K562 (cell line): ENCODE data around the gene EIPR1. TPM values are rescaled to one million over a fixed set of nuclear protein-coding genes. Genes with fewer than 3 reads are reported as not detected.

Source experiments
- ATAC-seq: fragments of 200-7000 bp; cut with Tn5 transposase; 3 replicates; pipeline ENCODE4 v1.9.1; 2020; ENCODE audit warnings: moderate library complexity
- BruUV-seq: library from RNA; stranded (reverse); fragments of 400-500 nt; replicated peaks from 2 replicates; lab custom pipeline; 2021; lab: Mats Ljungman, UMichigan
- CTCF ChIA-PET: fragments of 300-600 bp; formaldehyde crosslinking; extraction: SDS; loops from one replicate; lab custom pipeline; 2021; ENCODE audit warnings: low intra/inter-chr PET ratio; lab: Yijun Ruan, JAX
- POLR2A ChIA-PET: fragments of 300-600, 350-650 bp; sonication (Branson Sonifier 250); formaldehyde crosslinking; extraction: SDS; loops from one replicate; lab custom pipeline; 2021; ENCODE audit warnings: antibody characterized with exemption, inconsistent platforms; lab: Yijun Ruan, JAX
- DNase-seq, 4 experiments: peaks; one replicate each; pipeline versions ENCODE4 v3.0.0 to v3.0.0-alpha.2; 2011 to 2018; ENCODE audit warnings: low spot score in 3 of 4, mixed read lengths in 3 of 4; ENCODE audit errors: extremely low read depth in 1 of 4
- FAIRE-seq: peaks from 2 replicates; lab custom pipeline; 2011; peaks lifted over from hg19 to GRCh38; lab: Jason Lieb, UNC
- H2AFZ ChIP-seq: 2 replicates; pipeline ENCODE4 v1.6.0; 2011; ENCODE audit warnings: low read depth, low read length, control low read depth, inconsistent platforms
- H3K27ac ChIP-seq: fragments of 200-600 bp; 3 replicates; pipeline ENCODE4 v1.8.0; 2011; ENCODE audit warnings: low read depth, mild to moderate bottlenecking, control low read depth, inconsistent platforms, low read length, moderate library complexity, mixed read lengths; ENCODE audit errors: extremely low read depth
- H3K27me3 ChIP-seq, 2 experiments: fragments of 300-600 bp in 1 of 2; 2 replicates in 1 of 2; 3 replicates in 1 of 2; pipeline versions ENCODE4 v1.6.0 to v1.8.0; 2011; ENCODE audit warnings: inconsistent platforms in 2 of 2, low read length in 2 of 2, mild to moderate bottlenecking in 1 of 2, mixed read lengths in 1 of 2, moderate library complexity in 1 of 2; ENCODE audit not compliant: control insufficient read depth in 2 of 2, insufficient read depth in 2 of 2
- H3K36me3 ChIP-seq: fragments of 300-600 bp; 3 replicates; pipeline ENCODE4 v1.8.0; 2011; ENCODE audit warnings: mild to moderate bottlenecking, low read length, inconsistent platforms; ENCODE audit not compliant: control insufficient read depth, insufficient read depth
- H3K4me1 ChIP-seq, 2 experiments: fragments of 200-600 bp in 1 of 2; replicated peaks in 1 of 2; 2 replicates in 1 of 2; 3 replicates in 1 of 2; pipeline versions ENCODE4 v1.5.1 to v1.8.0; 2011; ENCODE audit warnings: inconsistent platforms in 2 of 2, low read length in 2 of 2, mild to moderate bottlenecking in 1 of 2, mixed read lengths in 1 of 2, moderate library complexity in 1 of 2; ENCODE audit not compliant: control insufficient read depth in 2 of 2, insufficient read depth in 2 of 2
- H3K4me2 ChIP-seq: 2 replicates; pipeline ENCODE4 v1.6.1; 2011; ENCODE audit warnings: low read length, control low read depth, inconsistent platforms, mixed read lengths; ENCODE audit not compliant: insufficient read depth
- H3K4me3 ChIP-seq: fragments of 200-600 bp; sonication (generic), shearing (Covaris generic); 2 replicates; pipeline ENCODE4 v1.5.1; 2016; ENCODE audit warnings: control low read depth, inconsistent platforms
- H3K79me2 ChIP-seq: fragments of 200-600 bp; 3 replicates; pipeline ENCODE4 v1.8.0; 2011; ENCODE audit warnings: low read length, inconsistent platforms; ENCODE audit not compliant: control insufficient read depth, insufficient read depth
- H3K9ac ChIP-seq, 2 experiments: 2 replicates each; pipeline versions ENCODE4 v1.6.0 to v1.6.1; 2011; ENCODE audit warnings: low read depth in 2 of 2, low read length in 2 of 2, control low read depth in 1 of 2, inconsistent platforms in 1 of 2, mild to moderate bottlenecking in 1 of 2, mixed read lengths in 1 of 2; ENCODE audit not compliant: insufficient read depth in 1 of 2
- H3K9me1 ChIP-seq: one replicate; pipeline ENCODE4 v1.6.0; 2011; ENCODE audit warnings: inconsistent platforms, mild to moderate bottlenecking, low read length, moderate library complexity; ENCODE audit not compliant: control insufficient read depth, insufficient read depth
- H3K9me3 ChIP-seq: replicated peaks from 2 replicates; pipeline ENCODE4 v1.5.1; 2011; ENCODE audit warnings: low read depth, low read length, inconsistent platforms; ENCODE audit not compliant: control insufficient read depth, insufficient read depth
- H4K20me1 ChIP-seq: replicated peaks from 2 replicates; pipeline ENCODE4 v1.6.1; 2011; ENCODE audit warnings: low read length, inconsistent platforms, mixed read lengths; ENCODE audit not compliant: control insufficient read depth, insufficient read depth
- ASH1L ChIP-seq: fragments of 450-650 bp; IDR thresholded peaks from 2 replicates; pipeline ENCODE4 v1.6.1; 2018; ENCODE audit warnings: borderline replicate concordance, mild to moderate bottlenecking, low read depth; ENCODE audit not compliant: partially characterized antibody
- BHLHE40 ChIP-seq: IDR thresholded peaks from 2 replicates; pipeline ENCODE4 v1.6.1; 2011; ENCODE audit warnings: low read length, improper control_type of control experiment
- CREB3 ChIP-seq: fragments of 450-650 bp; conservative IDR thresholded peaks from 2 replicates; pipeline ENCODE4 v1.6.1; 2016; ENCODE audit warnings: missing genetic modification characterization, low read depth, mild to moderate bottlenecking, missing compliant biosample characterization, moderate library complexity
- DNMT1 ChIP-seq: fragments of 450-650 bp; IDR thresholded peaks from 2 replicates; pipeline ENCODE4 v1.6.1; 2016; ENCODE audit warnings: antibody characterized with exemption, mild to moderate bottlenecking
- KAT2B ChIP-seq: IDR thresholded peaks from one replicate; pipeline ENCODE4 v1.6.1; 2012; ENCODE audit warnings: low read depth, mild to moderate bottlenecking, control low read depth, inconsistent platforms, low read length, moderate library complexity
- KLF10 ChIP-seq: fragments of 250-450 bp; sonication (Bioruptor Pico); IDR thresholded peaks from 2 replicates; pipeline ENCODE4 v1.6.1; 2021; ENCODE audit warnings: matching md5 sums
- MAX ChIP-seq: sonication (generic); formaldehyde crosslinking; IDR thresholded peaks from 2 replicates; pipeline ENCODE4 v1.9.0; 2022; ENCODE audit warnings: mild to moderate bottlenecking, missing genetic modification reagents
- NFATC3 ChIP-seq: fragments of 450-650 bp; IDR thresholded peaks from 2 replicates; pipeline ENCODE4 v1.6.1; 2017; ENCODE audit warnings: mild to moderate bottlenecking
- NONO ChIP-seq, 2 experiments: fragments of 200-400 bp in 1 of 2; fragments of 450-650 bp in 1 of 2; formaldehyde crosslinking in 1 of 2; IDR thresholded peaks; 2 replicates each; pipeline ENCODE4 v1.6.1; 2017; ENCODE audit warnings: low read depth in 2 of 2, mild to moderate bottlenecking in 2 of 2, moderate library complexity in 2 of 2, low read length in 1 of 2
- PHB ChIP-seq: fragments of 250-450 bp; sonication (Bioruptor Pico); IDR thresholded peaks from 2 replicates; pipeline ENCODE4 v1.5.0; 2021
- PREB ChIP-seq: sonication (generic); formaldehyde crosslinking; IDR thresholded peaks from 2 replicates; pipeline ENCODE4 v1.8.1; 2023; ENCODE audit warnings: mild to moderate bottlenecking, missing genetic modification reagents
- SIN3A ChIP-seq, 2 experiments: fragments of 150-350 bp in 1 of 2; IDR thresholded peaks; 2 replicates each; pipeline ENCODE4 v1.6.1; 2011 to 2016; ENCODE audit warnings: borderline replicate concordance in 2 of 2, low read depth in 2 of 2, low read length in 2 of 2, mild to moderate bottlenecking in 2 of 2, moderate library complexity in 2 of 2; ENCODE audit not compliant: control insufficient read depth in 1 of 2
- SIRT6 ChIP-seq: IDR thresholded peaks from one replicate; pipeline ENCODE4 v1.6.1; 2012; ENCODE audit warnings: low read depth, mild to moderate bottlenecking, control low read depth, inconsistent platforms, low read length, moderate library complexity
- SMAD1 ChIP-seq: fragments of 150-350 bp; IDR thresholded peaks from 2 replicates; pipeline ENCODE4 v1.6.1; 2014; ENCODE audit warnings: low read length, low read depth; ENCODE audit not compliant: partially characterized antibody
- SP2 ChIP-seq: IDR thresholded peaks from 2 replicates; pipeline ENCODE4 v1.6.1; 2011; ENCODE audit warnings: mild to moderate bottlenecking, low read depth, low read length, moderate library complexity; ENCODE audit not compliant: poor library complexity, severe bottlenecking; ENCODE audit errors: extremely low read depth
- THRAP3 ChIP-seq: fragments of 450-650 bp; IDR thresholded peaks from 2 replicates; pipeline ENCODE4 v1.6.1; 2016; ENCODE audit warnings: mild to moderate bottlenecking, inconsistent platforms, borderline replicate concordance
- ZBTB5 ChIP-seq: fragments of 450-650 bp; IDR thresholded peaks from 2 replicates; pipeline ENCODE4 v1.6.1; 2017; ENCODE audit warnings: antibody characterized with exemption
- ZBTB8A ChIP-seq: fragments of 450-650 bp; IDR thresholded peaks from 2 replicates; pipeline ENCODE4 v1.6.1; 2018; ENCODE audit warnings: mild to moderate bottlenecking, moderate library complexity; ENCODE audit not compliant: partially characterized antibody
- ZNF707 ChIP-seq: fragments of 250-450 bp; sonication (Bioruptor Pico); conservative IDR thresholded peaks from 2 replicates; pipeline ENCODE4 v1.8.0; 2022; ENCODE audit warnings: inconsistent platforms, mild to moderate bottlenecking, moderate library complexity
- WGBS: fragments of 100-300 bp; shearing (Covaris generic); methylation state at CpG from one replicate; pipeline ENCODE4 v1.1.6; 2016; ENCODE audit warnings: low coverage, mixed read lengths; ENCODE audit not compliant: insufficient coverage; ENCODE audit errors: missing lambda C conversion rate; 5-methylcytosine and 5-hydroxymethylcytosine counted together
- in situ Hi-C: fragments of 300-500 bp; cut with MboI; formaldehyde crosslinking; loops from 4 replicates; pipeline ENCODE4 v1.15.0; 2018; ENCODE audit warnings: inconsistent platforms, mixed read lengths
- intact Hi-C: fragments of 100-400 bp; cut with micrococcal nuclease; formaldehyde crosslinking; loops from 2 replicates; pipeline ENCODE4 v1.14.2; 2022
- polyA plus RNA-seq, 8 experiments: library from polyadenylated mRNA; depleted of rRNA in 4 of 8; stranded (reverse) in 5 of 8; unstranded in 3 of 8; fragments of >200 nt; fragmentation: Nextera tagmentation in 2 of 8; fragmentation: Illumina TruSeq in 1 of 8; extraction: Ambion mirVana in 2 of 8; extraction: Trizol in 1 of 8; gene quantifications; 2 replicates each; pipeline versions ENCODE4 v1.2.1 to v1.2.3, GENCODE V29; 2011 to 2014; ENCODE audit warnings: inconsistent platforms in 1 of 8, missing spikeins in 1 of 8
- total RNA-seq, 7 experiments: library from RNA; depleted of rRNA in 6 of 7; stranded (reverse); fragments of >200 nt in 6 of 7; fragmentation: Illumina TruSeq in 2 of 7; extraction: Trizol in 2 of 7; gene quantifications; 2 replicates each; pipeline versions ENCODE4 v1.2.1 to v1.2.3, GENCODE V29; 2011 to 2021; ENCODE audit warnings: low replicate concordance in 1 of 7

EIPR1 gene
- total and polyA plus RNA-seq, 9 of the 15 experiments (the other 6 are each of a cell fraction or from before 2014, with no cell fraction given) = 19.9 to 54.4 (median 35.9) TPM

- no peak for FAIRE-seq
- POLR2A ChIA-PET = no interaction called here
- 67% methylated on average over 11 of the region's 11 CpGs for WGBS
- peaks cover 58% of the 10 kb centered on the region for H3K36me3 ChIP-seq
- TF ChIP-seq THRAP3 (no peak), NONO (IDR thresholded peaks at IDR 0.05; ENCODE audit: low read depth in 2 of 2, low read length in 1 of 2) (no peak), PREB (no peak), SIN3A (IDR thresholded peaks at IDR 0.05; ENCODE audit: borderline replicate concordance in 2 of 2, control insufficient read depth in 1 of 2, low read depth in 2 of 2, low read length in 2 of 2) (no peak), KAT2B (no peak), ZBTB8A (no peak), NFATC3 (no peak), SIRT6 (no peak), PHB (no peak), SP2 (no peak), MAX (no peak), KLF10 (CRISPR knock-in tag) (no peak), ASH1L (no peak), ZNF707 (CRISPR knock-in tag) (no peak), DNMT1 (no peak), CREB3 (tag) (no peak), SMAD1 (no peak), BHLHE40 (no peak), ZBTB5 (no peak)
- TF ChIP-seq, all 486 proteins: peak for 0
- H3K9ac ChIP-seq = no peak overlapping the region
- H3K9me1 ChIP-seq = no peaks in the 10 kb centered on the region
- in situ Hi-C loops = no loop called here
- ATAC-seq (no peak), DNase-seq (no peak)
- H3K27me3 ChIP-seq = no peaks in the 10 kb centered on the region
- H3K79me2 ChIP-seq = no peaks in the 10 kb centered on the region; the same call in 2 of the 3 replicates
- BruUV-seq = no TSS peak
- no peaks in the 10 kb centered on the region; the same call in 1 of the 2 replicates for H4K20me1 ChIP-seq
- H3K27ac ChIP-seq = no peak overlapping the region
- CTCF ChIA-PET = no interaction called here
- H3K4me3 ChIP-seq = no peak overlapping the region
- peaks cover 0 to 7% of the 10 kb centered on the region in 2 experiments; a peak in 2 of 5 replicates for H3K4me1 ChIP-seq
- no peak overlapping the region for H2AFZ ChIP-seq
- intact Hi-C loops = no loop called here
- no peaks in the 10 kb centered on the region for H3K9me3 ChIP-seq
- H3K4me2 ChIP-seq = no peak overlapping the region
These were observed 26.8 kb upstream of the EIPR1 start for GRCh38 chr2:3404349-3404894.
